HG03095 (cell line): Measurements from ENCODE around the gene ELL2.

Experiments used
- ATAC-seq: cut with Tn5 transposase; IDR thresholded peaks from one replicate; pipeline ENCODE4 v1.9.1; 2021; ENCODE audit warnings: moderate library complexity; ENCODE audit not compliant: unreplicated experiment

The ELL2 gene

GRCh38 chr5:95983509-95983908 is 21.9 kb upstream of the ELL2 start:
- no peak for ATAC-seq

GRCh38 chr5:95983080-95983479 is 21.4 kb upstream of the ELL2 start:
- ATAC-seq: no peak

GRCh38 chr5:95976606-95977005 is 15.0 kb upstream of the ELL2 start:
- no peak for ATAC-seq

GRCh38 chr5:95975703-95976102 is 14.1 kb upstream of the ELL2 start:
- ATAC-seq: no peak

GRCh38 chr5:95973793-95974325 is 12.2 kb upstream of the ELL2 start:
- peak; percentile 86 for ATAC-seq

GRCh38 chr5:95972196-95972595 is 10.5 kb upstream of the ELL2 start:
- ATAC-seq: no peak

GRCh38 chr5:95970359-95970704 is 8.7 kb upstream of the ELL2 start:
- no peak for ATAC-seq

- ATAC-seq: no peak
Measured at GRCh38 chr5:95969651-95970358, 8.2 kb upstream of the ELL2 start.

- no peak for ATAC-seq
Measured at GRCh38 chr5:95969055-95969454, 7.4 kb upstream of the ELL2 start.

GRCh38 chr5:95967236-95967635 is 5.6 kb upstream of the ELL2 start:
- ATAC-seq: no peak

- ATAC-seq: no peak
Measured at GRCh38 chr5:95966005-95966404, 4.4 kb upstream of the ELL2 start.

- no peak for ATAC-seq
Measured at GRCh38 chr5:95963650-95964410, 2.2 kb upstream of the ELL2 start.

GRCh38 chr5:95962785-95963184 is 1.1 kb upstream of the ELL2 start:
- ATAC-seq: no peak

GRCh38 chr5:95962475-95962773 is 773 bp upstream of the ELL2 start:
- ATAC-seq: no peak

- ATAC-seq: peak; percentile 50
Measured at GRCh38 chr5:95960667-95961616, 709 bp downstream of the ELL2 start.

GRCh38 chr5:95959888-95960666 is 1.6 kb downstream of the ELL2 start:
- no peak for ATAC-seq

- no peak for ATAC-seq
Measured at GRCh38 chr5:95959051-95959887, 2.4 kb downstream of the ELL2 start.

GRCh38 chr5:95958310-95959014 is 3.2 kb downstream of the ELL2 start:
- ATAC-seq: no peak

- ATAC-seq: no peak
Measured at GRCh38 chr5:95957561-95958203, 4.0 kb downstream of the ELL2 start.
